ENCODE data around the gene TSEN34. TPM values are rescaled to one million over a fixed set of nuclear protein-coding genes. Genes with fewer than 3 reads are reported as not detected.

Gene TSEN34
- total and polyA plus RNA-seq, 7 experiments from 2014 or later: 9.5 to 48.7 (median 23.7) TPM

Other genes with a start within 250 kb of the TSEN34 start
- gene CACNG8, start 228.4 kb upstream of the TSEN34 start, total RNA-seq: under 1 TPM in 2 of 5 experiments, not detected in 3; 0.24 to 0.34 TPM
- gene CACNG8, start 228.4 kb upstream of the TSEN34 start, polyA plus RNA-seq: not detected
- 1 to 10 TPM in 1 of 5 experiments, under 1 TPM in 1, not detected in 3; 0.42 to 1.9 TPM for gene CACNG6, start 199.7 kb upstream of the TSEN34 start, total RNA-seq
- gene CACNG6, start 199.7 kb upstream of the TSEN34 start, polyA plus RNA-seq: not detected
- gene VSTM1, start 127.4 kb upstream of the TSEN34 start, total RNA-seq: 1 to 10 TPM in 2 of 5 experiments, not detected in 3; 1.7 to 2.1 TPM
- not detected for gene VSTM1, start 127.4 kb upstream of the TSEN34 start, polyA plus RNA-seq
- gene TARM1, start 109.9 kb upstream of the TSEN34 start, total RNA-seq: not detected
- gene TARM1, start 109.9 kb upstream of the TSEN34 start, polyA plus RNA-seq: not detected
- gene OSCAR, start 90.5 kb upstream of the TSEN34 start, total RNA-seq: 10 to 100 TPM in 1 of 5 experiments, 1 to 10 TPM in 1, under 1 TPM in 3; 0.19 to 44.6 (median 0.51) TPM
- under 1 TPM in 1 of 2 donors, not detected in 1; 0.13 TPM for gene OSCAR, start 90.5 kb upstream of the TSEN34 start, polyA plus RNA-seq
- gene NDUFA3, start 88.5 kb upstream of the TSEN34 start, total RNA-seq: 100 to 1,000 TPM in 3 of 5 experiments, 10 to 100 TPM in 2; 64.4 to 127 (median 117) TPM
- gene NDUFA3, start 88.5 kb upstream of the TSEN34 start, polyA plus RNA-seq: 100 to 1,000 TPM; 333 to 490 TPM
- gene TFPT, start 75.7 kb upstream of the TSEN34 start, total RNA-seq: 10 to 100 TPM; 13.4 to 46.5 (median 14.6) TPM
- 10 to 100 TPM; 15.2 to 21.6 TPM for gene TFPT, start 75.7 kb upstream of the TSEN34 start, polyA plus RNA-seq
- gene PRPF31, start 75.6 kb upstream of the TSEN34 start, total RNA-seq: 10 to 100 TPM; 51.8 to 82.1 (median 71.0) TPM
- gene PRPF31, start 75.6 kb upstream of the TSEN34 start, polyA plus RNA-seq: 10 to 100 TPM; 74.8 to 87.4 TPM
- gene CNOT3, start 53.5 kb upstream of the TSEN34 start, total RNA-seq: 10 to 100 TPM; 38.0 to 84.6 (median 63.9) TPM
- 10 to 100 TPM; 10.1 to 13.1 TPM for gene CNOT3, start 53.5 kb upstream of the TSEN34 start, polyA plus RNA-seq
- gene LENG1, start 31.6 kb upstream of the TSEN34 start, total RNA-seq: 10 to 100 TPM in 3 of 5 experiments, 1 to 10 TPM in 2; 7.1 to 20.4 (median 11.8) TPM
- gene LENG1, start 31.6 kb upstream of the TSEN34 start, polyA plus RNA-seq: 10 to 100 TPM; 11.9 to 13.5 TPM
- 1 to 10 TPM in 3 of 5 experiments, not detected in 2; 1.0 to 5.9 (median 1.2) TPM for gene TMC4, start 18.1 kb upstream of the TSEN34 start, total RNA-seq
- gene TMC4, start 18.1 kb upstream of the TSEN34 start, polyA plus RNA-seq: under 1 TPM in 1 of 2 donors, not detected in 1; 0.20 TPM
- gene MBOAT7, start 1.7 kb upstream of the TSEN34 start, total RNA-seq: 10 to 100 TPM; 25.8 to 79.4 (median 43.0) TPM
- 10 to 100 TPM; 11.3 to 18.9 TPM for gene MBOAT7, start 1.7 kb upstream of the TSEN34 start, polyA plus RNA-seq
- gene RPS9, start 9.6 kb downstream of the TSEN34 start, total RNA-seq: 1,000 to 10,000 TPM; 1,217 to 2,149 (median 1,306) TPM
- 1,000 to 10,000 TPM; 1,192 to 1,308 TPM for gene RPS9, start 9.6 kb downstream of the TSEN34 start, polyA plus RNA-seq
- gene LILRB3, start 31.7 kb downstream of the TSEN34 start, total RNA-seq: 10 to 100 TPM in 1 of 5 experiments, 1 to 10 TPM in 4; 1.9 to 76.4 (median 2.1) TPM
- under 1 TPM in 1 of 2 donors, not detected in 1; 0.40 TPM for gene LILRB3, start 31.7 kb downstream of the TSEN34 start, polyA plus RNA-seq
- gene LILRA6, start 51.5 kb downstream of the TSEN34 start, total RNA-seq: 10 to 100 TPM in 1 of 5 experiments, 1 to 10 TPM in 1, under 1 TPM in 3; 0.24 to 27.0 (median 0.97) TPM
- gene LILRA6, start 51.5 kb downstream of the TSEN34 start, polyA plus RNA-seq: under 1 TPM; 0.12 to 0.36 TPM
- 1 to 10 TPM in 3 of 5 experiments, under 1 TPM in 1, not detected in 1; 0.08 to 1.8 (median 1.2) TPM for gene LILRB5, start 66.0 kb downstream of the TSEN34 start, total RNA-seq
- gene LILRB5, start 66.0 kb downstream of the TSEN34 start, polyA plus RNA-seq: not detected
- gene LILRB2, start 89.8 kb downstream of the TSEN34 start, total RNA-seq: 100 to 1,000 TPM in 1 of 5 experiments, 10 to 100 TPM in 1, 1 to 10 TPM in 2, not detected in 1; 1.5 to 131 (median 6.0) TPM
- gene LILRB2, start 89.8 kb downstream of the TSEN34 start, polyA plus RNA-seq: under 1 TPM in 1 of 2 donors, not detected in 1; 0.12 TPM
- gene LILRA5, start 121.9 kb downstream of the TSEN34 start, total RNA-seq: 10 to 100 TPM in 1 of 5 experiments, 1 to 10 TPM in 1, under 1 TPM in 2, not detected in 1; 0.32 to 82.1 (median 5.1) TPM
- gene LILRA5, start 121.9 kb downstream of the TSEN34 start, polyA plus RNA-seq: under 1 TPM in 1 of 2 donors, not detected in 1; 0.34 TPM
- gene LILRA4, start 147.9 kb downstream of the TSEN34 start, total RNA-seq: 1 to 10 TPM in 2 of 5 experiments, not detected in 3; 3.5 to 8.9 TPM
- gene LILRA4, start 147.9 kb downstream of the TSEN34 start, polyA plus RNA-seq: not detected
- gene LAIR1, start 173.6 kb downstream of the TSEN34 start, total RNA-seq: 10 to 100 TPM; 47.0 to 92.3 (median 82.3) TPM
- 10 to 100 TPM; 48.6 to 98.1 TPM for gene LAIR1, start 173.6 kb downstream of the TSEN34 start, polyA plus RNA-seq
- gene TTYH1, start 224.2 kb downstream of the TSEN34 start, total RNA-seq: 1 to 10 TPM in 1 of 5 experiments, under 1 TPM in 1, not detected in 3; 0.10 to 1.8 TPM
- gene TTYH1, start 224.2 kb downstream of the TSEN34 start, polyA plus RNA-seq: under 1 TPM; 0.23 to 0.40 TPM

Data from naive thymus-derived CD4-positive, alpha-beta T cell (primary cell).